GM06990 (cell line): ENCODE measurements around the gene USP46.

Experiments used
- DNase-seq: peaks from one replicate; pipeline ENCODE4 v3.0.0-alpha.2; 2011; ENCODE audit not compliant: insufficient read length; ENCODE audit errors: extremely low read depth
- H3K27me3 ChIP-seq: replicated peaks from 2 replicates; pipeline ENCODE4 v1.6.0; 2011; ENCODE audit warnings: low read length; ENCODE audit not compliant: control insufficient read depth, insufficient read depth
- H3K36me3 ChIP-seq: 2 replicates; pipeline ENCODE4 v1.5.1; 2011; ENCODE audit warnings: low read length; ENCODE audit not compliant: control insufficient read depth, insufficient read depth
- H3K4me3 ChIP-seq: replicated peaks from 2 replicates; pipeline ENCODE4 v1.5.1; 2011; ENCODE audit warnings: low read depth, mild to moderate bottlenecking, control low read depth, low read length
- CTCF ChIP-seq: IDR thresholded peaks from 2 replicates; pipeline ENCODE4 v1.5.1; 2011; ENCODE audit warnings: low read length, control low read depth, mild to moderate bottlenecking, inconsistent platforms; ENCODE audit not compliant: insufficient read depth, poor library complexity, severe bottlenecking

The USP46 gene

DNA sequence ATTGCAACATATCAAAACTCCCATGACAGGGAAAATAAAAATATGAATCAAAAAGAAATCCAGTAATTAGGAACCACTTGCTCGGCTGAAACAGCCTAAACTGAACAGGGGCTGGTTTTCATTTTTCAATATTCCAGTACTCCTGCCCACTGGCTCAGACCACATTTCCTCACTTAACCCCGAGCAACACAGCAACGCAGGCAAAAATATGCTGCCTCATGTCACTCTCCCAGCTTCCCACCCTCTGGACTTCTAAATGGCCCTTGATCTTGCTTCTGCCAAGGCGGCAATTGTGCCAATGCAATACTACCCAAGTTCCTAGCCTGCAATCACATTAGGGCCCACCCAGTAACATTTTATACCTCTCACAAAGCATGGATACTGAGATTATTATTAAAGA is 30.6 kb downstream of the USP46 start:
- peaks cover 1% of the 10 kb centered on the region; the same call in 1 of the 2 replicates for H3K36me3 ChIP-seq
- no peak for TF ChIP-seq CTCF
- no peaks in the 10 kb centered on the region for H3K27me3 ChIP-seq
- H3K4me3 ChIP-seq = no peak overlapping the region
- DNase-seq = no peak

DNA sequence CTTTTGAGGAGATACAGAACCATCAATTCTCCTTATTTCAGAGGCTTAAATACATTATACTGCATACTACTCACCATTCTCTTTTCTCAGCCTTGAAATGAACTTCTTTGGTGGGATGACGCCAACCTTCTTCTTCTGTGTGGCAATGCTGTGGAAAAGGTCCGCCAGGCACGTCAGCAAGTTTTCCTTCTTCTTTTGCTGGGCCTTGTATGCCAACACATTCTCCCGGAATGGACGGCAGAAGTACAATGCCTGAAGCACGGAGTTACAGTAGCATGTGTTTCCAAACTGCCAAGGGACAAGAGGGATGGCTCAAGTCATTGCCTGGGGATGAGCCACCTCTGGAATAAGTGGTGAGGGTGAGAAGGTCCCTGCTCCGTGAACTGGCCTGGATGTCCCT is 31.2 kb downstream of the USP46 start:
- no peak overlapping the region for H3K4me3 ChIP-seq
- peaks cover 1% of the 10 kb centered on the region; the same call in 1 of the 2 replicates for H3K36me3 ChIP-seq
- no peak for DNase-seq
- no peaks in the 10 kb centered on the region for H3K27me3 ChIP-seq
- no peak for TF ChIP-seq CTCF

- DNase-seq = no peak
- Histone ChIP-seq H3K36me3 (peaks cover 1% of the 10 kb centered on the region; the same call in 1 of the 2 replicates), H3K27me3 (no peaks in the 10 kb centered on the region), H3K4me3 (no peak overlapping the region)
- TF ChIP-seq CTCF = no peak
These were observed 33.9 kb downstream of the USP46 start for GRCh38 chr4:52625216-52625615.

- DNase-seq = no peak
- no peak overlapping the region for H3K4me3 ChIP-seq
- peaks cover 1% of the 10 kb centered on the region; the same call in 1 of the 2 replicates for H3K36me3 ChIP-seq
These were observed 36.5 kb downstream of the USP46 start for GRCh38 chr4:52622564-52622963.

GRCh38 chr4:52621567-52621966 is 37.5 kb downstream of the USP46 start:
- no peak for DNase-seq
- H3K36me3 ChIP-seq = peaks cover 1% of the 10 kb centered on the region; the same call in 1 of the 2 replicates
- H3K27me3 ChIP-seq = no peaks in the 10 kb centered on the region
- H3K4me3 ChIP-seq = no peak overlapping the region
- TF ChIP-seq CTCF = no peak

More at GRCh38 chr4:52622564-52622963, 36.5 kb downstream of the USP46 start:
- no peak for TF ChIP-seq CTCF
- H3K27me3 ChIP-seq = no peaks in the 10 kb centered on the region

DNA sequence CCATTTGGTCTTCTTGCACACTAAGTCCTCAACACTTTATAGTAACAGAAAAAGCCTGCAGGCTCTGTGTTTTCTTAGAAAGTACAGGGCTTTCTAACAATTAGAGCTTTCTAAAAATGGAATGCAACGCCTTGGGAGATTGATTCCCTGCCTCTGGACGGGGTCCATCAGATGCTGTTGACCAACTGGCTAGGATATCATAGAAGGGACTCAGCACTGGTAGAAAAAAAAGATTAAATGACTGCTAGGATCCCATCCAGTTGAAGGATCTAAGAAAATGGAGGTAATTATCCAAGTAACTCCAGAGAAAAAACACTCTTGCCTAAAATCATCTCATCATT is 39.5 kb downstream of the USP46 start:
- no peaks in the 10 kb centered on the region for H3K27me3 ChIP-seq
- H3K36me3 ChIP-seq = no peaks in the 10 kb centered on the region
- no peak for TF ChIP-seq CTCF
- DNase-seq = no peak
- no peak overlapping the region for H3K4me3 ChIP-seq
